PC-9 (cell line): ENCODE results near the gene MYOZ2. TPM values are rescaled to one million over a fixed set of nuclear protein-coding genes. Genes with fewer than 3 reads are reported as not detected.

Experiments used
- Bru-seq: library from RNA; stranded (reverse); fragments of 400-500 nt; gene quantifications from one replicate; lab custom pipeline; 2021; lab: Mats Ljungman, UMichigan
- BruChase-seq, 2 experiments: library from RNA; stranded (reverse); fragments of 400-500 nt; gene quantifications; one replicate each; lab custom pipeline; 2021; lab: Mats Ljungman, UMichigan
- BruUV-seq: library from RNA; stranded (reverse); fragments of 400-500 nt; replicated peaks from 2 replicates; lab custom pipeline; 2021; lab: Mats Ljungman, UMichigan
- CTCF ChIA-PET: fragments of 300-600 bp; sonication (Branson Sonifier 250); formaldehyde crosslinking; loops from one replicate; lab custom pipeline; 2022; ENCODE audit warnings: antibody characterized with exemption; lab: Charles Lee
- POLR2A ChIA-PET: fragments of 300-600 bp; sonication (Branson Sonifier 250); formaldehyde crosslinking; loops from one replicate; lab custom pipeline; 2022; ENCODE audit warnings: antibody characterized with exemption; ENCODE audit not compliant: unreplicated experiment; lab: Charles Lee
- DNase-seq, 2 experiments: peaks; one replicate each; pipeline versions ENCODE4 v3.0.0 to v3.0.0-alpha.2; 2015 to 2022; ENCODE audit warnings: mixed read lengths in 1 of 2
- H2AFZ ChIP-seq: fragments of 200-600 bp; sonication (generic); 2 replicates; pipeline ENCODE4 v1.8.1; 2017; ENCODE audit warnings: antibody characterized with exemption
- H3F3A ChIP-seq: fragments of 200-600 bp; sonication (generic); 2 replicates; pipeline ENCODE4 v1.8.1; 2017; ENCODE audit warnings: antibody characterized with exemption, mild to moderate bottlenecking, low read depth; ENCODE audit not compliant: insufficient read depth
- H3K27ac ChIP-seq: fragments of 200-600 bp; sonication (generic); 2 replicates; pipeline ENCODE4 v1.6.1; 2016; ENCODE audit warnings: mixed run types
- H3K27me3 ChIP-seq: fragments of 200-600 bp; sonication (generic); 2 replicates; pipeline ENCODE4 v1.6.1; 2016; ENCODE audit warnings: low read depth, mixed run types; ENCODE audit not compliant: insufficient read depth
- H3K36me3 ChIP-seq: fragments of 200-600 bp; sonication (generic); 2 replicates; pipeline ENCODE4 v1.6.1; 2016; ENCODE audit warnings: low read depth, mixed run types
- H3K4me1 ChIP-seq: fragments of 200-600 bp; sonication (generic); replicated peaks from 2 replicates; pipeline ENCODE4 v1.6.1; 2016; ENCODE audit warnings: mixed run types; ENCODE audit not compliant: insufficient read depth
- H3K4me2 ChIP-seq: fragments of 200-600 bp; sonication (generic); 2 replicates; pipeline ENCODE4 v1.6.1; 2017; ENCODE audit warnings: mixed run types
- H3K4me3 ChIP-seq: fragments of 200-600 bp; sonication (generic); 2 replicates; pipeline ENCODE4 v1.6.1; 2016; ENCODE audit warnings: mixed run types
- H3K79me2 ChIP-seq: fragments of 200-600 bp; sonication (generic); 2 replicates; pipeline ENCODE4 v1.6.1; 2017; ENCODE audit warnings: low read depth, mixed run types
- H3K9me2 ChIP-seq: fragments of 200-600 bp; sonication (generic); 2 replicates; pipeline ENCODE4 v1.8.1; 2017; ENCODE audit warnings: mild to moderate bottlenecking; ENCODE audit not compliant: insufficient read depth
- H3K9me3 ChIP-seq: fragments of 200-600 bp; sonication (generic); 2 replicates; pipeline ENCODE4 v1.8.1; 2016; ENCODE audit warnings: low read depth; ENCODE audit not compliant: insufficient read depth
- H4K20me1 ChIP-seq: fragments of 200-600 bp; sonication (generic); 2 replicates; pipeline ENCODE4 v1.8.1; 2017; ENCODE audit not compliant: insufficient read depth
- CTCF ChIP-seq: fragments of 200-600 bp; sonication (generic); conservative IDR thresholded peaks from 2 replicates; pipeline ENCODE4 v1.6.1; 2017; ENCODE audit warnings: mixed run types, antibody characterized with exemption, mild to moderate bottlenecking, moderate library complexity
- EZH2 ChIP-seq: fragments of 200-600 bp; sonication (generic); IDR thresholded peaks from 2 replicates; pipeline ENCODE4 v1.8.0; 2017; ENCODE audit warnings: antibody characterized with exemption, low read depth
- intact Hi-C: fragments of 100-400 bp; cut with micrococcal nuclease; formaldehyde crosslinking; loops from one replicate; pipeline ENCODE4 v1.10.0; 2022; ENCODE audit not compliant: unreplicated experiment
- long read RNA-seq: library from polyadenylated mRNA; stranded (forward); transcript quantifications from one replicate; pipeline ENCODE4 v2.0.0, GENCODE V29; 2022
- total RNA-seq: library from RNA; stranded (reverse); gene quantifications from 2 replicates; pipeline ENCODE4 v1.2.3, GENCODE V29; 2021

The MYOZ2 gene
- total RNA-seq (not detected in 2 replicates), Bru-seq, nascent RNA (percentile 5 among the genes with signal in this experiment), BruChase-seq, experiment 1, labeled RNA remaining after a 2-hour chase (percentile 6 among the genes with signal in this experiment), BruChase-seq, experiment 2, labeled RNA remaining after a 6-hour chase (percentile 2 among the genes with signal in this experiment)
- long read RNA-seq, result 0 reads

DNA sequence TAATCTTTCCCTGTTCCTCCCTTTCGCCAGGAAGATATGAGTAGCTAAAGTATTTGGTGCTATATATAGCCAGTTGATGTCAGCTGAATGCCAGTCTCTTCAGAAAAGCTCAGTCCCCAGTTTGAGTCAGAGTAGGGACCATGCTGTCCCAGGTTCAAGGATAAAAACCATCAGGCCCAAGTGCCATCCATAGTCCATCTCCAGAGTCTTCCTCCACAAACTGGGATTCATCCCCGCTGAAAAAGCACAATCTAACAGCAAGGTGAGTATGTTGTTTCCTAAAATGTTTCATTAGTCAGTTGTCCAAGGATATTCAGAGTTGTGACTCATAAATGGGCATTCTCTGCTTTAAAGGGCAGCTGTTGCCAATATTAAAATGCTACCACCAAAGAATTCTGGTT lies at the start of gene MYOZ2:
MYOZ2 (plus strand) TSS at position 112 of the 401 bp plus-strand sequence. CDS start 694 bp downstream, outside the sequence.
- BruUV-seq, result no TSS peak
- Histone ChIP-seq H3K4me2 (no peak within 1 kb of the TSS), H3K4me3 (no peak within 1 kb of the TSS), H3F3A (no peaks in the 10 kb centered on the region), H3K36me3 (no peaks in the 10 kb centered on the region), H2AFZ (no peak within 1 kb of the TSS), H3K27me3 (no peaks in the 10 kb centered on the region), H3K9me2 (no peaks in the 10 kb centered on the region), H3K27ac (no peak within 1 kb of the TSS), H3K4me1 (no peaks in the 10 kb centered on the region), H3K79me2 (no peaks in the 10 kb centered on the region), H4K20me1 (no peaks in the 10 kb centered on the region), H3K9me3 (no peaks in the 10 kb centered on the region)
- ChIA-PET CTCF (no interaction called here), POLR2A (no interaction called here)
- intact Hi-C loops, result no loop called here
- no peak for DNase-seq
- TF ChIP-seq EZH2 (no peak), CTCF (no peak)

DNA sequence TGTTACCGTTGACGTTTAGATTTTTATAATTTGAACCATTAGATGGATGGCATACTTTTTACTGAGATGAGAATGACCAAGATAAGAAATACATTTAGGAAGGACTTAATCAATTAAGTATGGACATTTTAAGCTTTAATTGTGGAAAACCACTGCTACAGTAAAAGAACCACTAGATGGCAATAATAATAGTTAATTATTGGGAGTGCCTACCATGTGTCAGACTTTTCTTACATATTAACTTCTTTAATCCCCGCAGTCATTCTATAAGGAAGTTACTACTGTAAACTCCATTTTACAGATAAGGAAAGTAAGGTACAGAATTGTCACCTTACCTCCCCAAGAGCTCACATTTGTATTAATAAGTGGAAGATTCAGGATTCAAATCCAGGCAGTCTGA lies 48.5 kb upstream of the MYOZ2 start:
- H3K27ac ChIP-seq, result no peak overlapping the region
- CTCF ChIA-PET, result interaction anchor here (0.6 kb wide), 1 partner anchor 43 kb away, joined by 3 read pairs; no protein-coding TSS in a partner anchor
- H2AFZ ChIP-seq, result no peak overlapping the region
- BruUV-seq, result no TSS peak
- TF ChIP-seq EZH2 (no peak), CTCF (peak; percentile 21; the same call in 1 of the 2 replicates)
- no peaks in the 10 kb centered on the region for H3K27me3 ChIP-seq
- no peaks in the 10 kb centered on the region for H3K79me2 ChIP-seq
- H3K4me3 ChIP-seq, result no peak overlapping the region
- no peak for DNase-seq
- intact Hi-C loops, result no loop called here
- H4K20me1 ChIP-seq, result no peaks in the 10 kb centered on the region
- H3K4me1 ChIP-seq, result no peaks in the 10 kb centered on the region
- H3K4me2 ChIP-seq, result no peak overlapping the region
- no peaks in the 10 kb centered on the region for H3K36me3 ChIP-seq
- H3F3A ChIP-seq, result no peaks in the 10 kb centered on the region
- no peaks in the 10 kb centered on the region for H3K9me2 ChIP-seq
- no peaks in the 10 kb centered on the region for H3K9me3 ChIP-seq
- POLR2A ChIA-PET, result no interaction called here

DNA sequence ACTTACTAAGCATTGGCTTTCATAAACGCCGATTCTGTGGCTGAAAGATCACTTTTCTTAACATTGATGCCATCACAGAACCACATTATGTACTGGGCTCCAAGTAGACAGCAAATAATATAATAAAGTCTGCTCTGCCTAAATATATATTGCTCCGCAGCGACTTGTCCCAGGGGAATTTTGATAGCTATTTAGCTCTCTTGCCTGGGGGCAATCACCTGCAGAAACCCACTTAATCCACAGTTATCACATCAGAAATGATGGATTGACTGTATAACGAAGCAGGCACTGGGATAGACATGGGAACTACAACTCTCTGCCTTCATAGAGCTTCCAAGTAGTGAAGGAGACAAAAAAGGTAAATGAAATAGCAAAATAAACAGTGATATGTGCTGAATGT lies 48.0 kb upstream of the MYOZ2 start:
- TF ChIP-seq EZH2 (no peak), CTCF (no peak)
- no peaks in the 10 kb centered on the region for H3K9me2 ChIP-seq
- H3K4me3 ChIP-seq, result no peak overlapping the region
- no peaks in the 10 kb centered on the region for H3K9me3 ChIP-seq
- no peaks in the 10 kb centered on the region for H3K36me3 ChIP-seq
- ChIA-PET CTCF (interaction anchor here (0.6 kb wide), 1 partner anchor 44 kb away, joined by 3 read pairs; no protein-coding TSS in a partner anchor), POLR2A (no interaction called here)
- no peaks in the 10 kb centered on the region for H3K27me3 ChIP-seq
- intact Hi-C loops, result no loop called here
- no TSS peak for BruUV-seq
- H2AFZ ChIP-seq, result no peak overlapping the region
- H3K4me1 ChIP-seq, result no peaks in the 10 kb centered on the region
- H3K4me2 ChIP-seq, result no peak overlapping the region
- DNase-seq, result no peak
- no peaks in the 10 kb centered on the region for H3F3A ChIP-seq
- no peaks in the 10 kb centered on the region for H4K20me1 ChIP-seq
- H3K27ac ChIP-seq, result no peak overlapping the region
- H3K79me2 ChIP-seq, result no peaks in the 10 kb centered on the region
